HG02943 (cell line): ENCODE data around the gene KCNJ1.
A peak's percentile ranks its signal among the peaks of the same experiment; 100 is the strongest.

Source experiments
- ATAC-seq: cut with Tn5 transposase; IDR thresholded peaks from one replicate; pipeline ENCODE4 v1.9.1; 2021; ENCODE audit warnings: mild to moderate bottlenecking, low read depth, moderate library complexity; ENCODE audit not compliant: unreplicated experiment

KCNJ1 gene

GRCh38 chr11:128800871-128801417 lies 66.2 kb downstream of the KCNJ1 start:
- no peak for ATAC-seq

DNA sequence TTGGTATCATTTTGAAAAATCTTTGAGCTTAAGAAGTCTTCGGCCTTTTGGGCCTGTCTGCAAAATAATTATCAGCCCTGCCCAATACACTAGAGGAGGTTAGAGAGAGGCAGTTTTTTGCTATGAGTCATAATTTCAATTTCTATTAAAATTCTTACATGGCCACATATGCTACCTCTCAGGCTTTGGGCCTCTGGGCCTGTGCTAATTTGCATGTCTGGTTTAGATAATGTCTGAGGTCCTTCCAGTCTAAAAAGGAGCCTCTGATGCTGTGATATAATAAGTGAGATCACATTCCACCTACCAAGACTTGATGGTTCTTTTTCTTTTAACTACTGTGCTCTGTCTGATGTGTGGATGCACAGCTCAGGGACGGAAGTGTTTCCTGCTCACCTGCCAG lies 70.8 kb downstream of the KCNJ1 start:
- peak; percentile 94 for ATAC-seq

DNA sequence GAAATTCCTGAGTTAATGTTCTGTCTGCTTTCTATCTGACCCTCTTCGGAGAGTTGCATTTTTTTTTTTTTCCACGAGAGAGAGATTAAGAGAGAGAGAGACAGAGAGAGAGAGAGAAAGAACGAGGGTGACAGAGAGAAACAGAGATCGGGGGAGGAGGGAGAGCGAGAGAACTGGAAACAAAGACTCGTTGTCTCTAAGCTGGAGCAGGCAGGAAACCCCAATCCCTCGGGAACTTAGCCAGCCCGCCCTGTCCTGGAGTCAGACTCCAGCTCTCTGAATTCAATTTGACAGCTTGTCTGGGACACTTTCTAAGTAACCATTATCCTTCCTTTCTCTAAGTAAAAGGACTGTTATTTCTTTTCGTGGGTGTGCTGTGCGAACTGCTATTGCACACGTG lies 76.9 kb downstream of the KCNJ1 start:
- no peak for ATAC-seq

DNA sequence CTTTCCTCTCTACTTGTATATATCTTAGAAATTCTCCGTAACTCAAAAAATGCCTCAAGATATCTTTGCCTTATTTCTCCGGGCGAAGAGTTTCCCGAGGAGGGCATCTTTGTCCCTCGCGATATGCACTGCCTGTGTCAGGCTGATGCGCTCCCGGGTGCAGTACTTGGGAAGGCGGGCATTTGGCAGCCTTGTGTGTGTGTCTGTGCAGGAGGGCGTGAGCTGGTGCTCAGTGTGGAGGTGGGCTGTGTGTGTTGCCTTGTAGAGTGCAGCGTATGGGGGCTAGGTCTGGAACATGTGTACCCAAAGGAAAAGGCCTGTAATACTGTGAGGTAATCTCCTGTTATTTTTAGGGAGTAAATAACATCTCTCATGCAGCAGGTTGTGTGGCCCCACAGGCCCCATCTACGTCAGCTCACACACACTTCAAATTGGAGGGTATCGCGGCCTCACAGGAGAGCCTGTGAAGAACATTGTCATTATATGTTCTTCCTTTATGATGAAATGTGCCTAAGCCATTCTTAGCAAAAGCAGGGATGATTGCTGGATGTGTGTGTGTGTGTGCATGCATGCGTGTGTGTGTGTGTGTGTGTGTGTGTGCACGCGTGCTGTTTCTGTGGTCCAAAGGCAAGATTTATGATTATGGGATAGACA lies 77.5 kb downstream of the KCNJ1 start:
- no peak for ATAC-seq
